Duodenal mucosa (tissue), 2 donors: ENCODE results near the gene RIC3.
A peak's percentile ranks its signal among the peaks of the same experiment; 100 is the strongest.

Source experiments
- H3K27ac ChIP-seq: one replicate; pipeline ENCODE4 v1.7.0; 2013; ENCODE audit warnings: low read depth, low read length
- H3K27me3 ChIP-seq, 2 donors: one replicate each; pipeline ENCODE4 v1.7.0; 2013; ENCODE audit warnings: low read length in 2 of 2, control low read depth in 1 of 2; ENCODE audit not compliant: insufficient read depth in 2 of 2, control insufficient read depth in 1 of 2
- H3K36me3 ChIP-seq, 2 donors: one replicate each; pipeline ENCODE4 v1.7.0; 2013; ENCODE audit warnings: low read length in 2 of 2, control low read depth in 1 of 2; ENCODE audit not compliant: insufficient read depth in 2 of 2, control insufficient read depth in 1 of 2
- H3K4me1 ChIP-seq, 2 donors: one replicate each; pipeline ENCODE4 v1.7.0; 2013; ENCODE audit warnings: low read length in 2 of 2, control low read depth in 1 of 2; ENCODE audit not compliant: insufficient read depth in 2 of 2, control insufficient read depth in 1 of 2
- H3K4me3 ChIP-seq, 2 donors: one replicate each; pipeline ENCODE4 v1.7.0; 2013; ENCODE audit warnings: low read length in 2 of 2, low read depth in 1 of 2
- H3K9ac ChIP-seq, 2 donors: one replicate each; pipeline ENCODE4 v1.7.0; 2013; ENCODE audit warnings: low read length in 2 of 2, low read depth in 1 of 2
- H3K9me3 ChIP-seq, 2 donors: one replicate each; pipeline ENCODE4 v1.7.0; 2013; ENCODE audit warnings: low read length in 2 of 2, control low read depth in 1 of 2; ENCODE audit not compliant: control insufficient read depth in 1 of 2

RIC3 gene

DNA sequence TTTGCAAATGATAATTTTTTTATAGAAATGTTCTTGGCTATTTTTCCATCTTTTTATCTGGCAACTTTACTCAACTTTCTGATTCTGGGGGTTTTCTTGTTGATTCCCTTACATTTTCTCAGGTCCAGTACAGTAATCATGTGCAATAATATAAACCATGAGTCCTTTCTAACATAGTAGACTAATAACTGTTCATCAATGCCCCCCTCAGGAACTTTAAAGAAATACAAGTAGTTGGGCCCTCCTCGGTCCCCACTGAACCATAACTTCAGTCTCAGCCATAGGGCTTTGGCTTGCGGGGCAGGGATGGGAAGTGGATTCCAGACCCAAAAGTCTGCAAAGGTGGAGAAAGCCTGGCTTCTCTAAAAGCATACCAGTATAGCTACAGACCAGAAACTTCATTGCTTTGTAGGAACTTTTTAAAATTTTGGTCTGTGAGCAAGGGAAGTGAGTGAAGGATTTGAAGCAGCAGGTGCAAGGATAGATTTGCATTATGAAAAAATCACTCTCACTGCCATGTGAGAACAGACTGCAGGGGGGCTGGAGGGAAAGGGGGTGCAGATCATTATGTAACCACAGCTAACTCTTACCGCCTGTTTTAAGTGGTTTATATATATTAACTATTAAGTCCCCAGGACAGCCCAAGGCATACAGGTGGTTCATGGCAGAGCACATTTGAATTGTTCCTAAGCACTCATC, 98.3 kb downstream of the RIC3 start:
- H3K9me3 ChIP-seq = no peaks in the 10 kb centered on the region
- no peak overlapping the region for H3K9ac ChIP-seq
- H3K36me3 ChIP-seq = no peaks in the 10 kb centered on the region
- no peak overlapping the region for H3K4me3 ChIP-seq
- no peak overlapping the region for H3K27ac ChIP-seq
- H3K4me1 ChIP-seq = peaks cover 11 to 18% of the 10 kb centered on the region in 2 donors
- H3K27me3 ChIP-seq = peaks cover 0 to 3% of the 10 kb centered on the region in 2 donors

DNA sequence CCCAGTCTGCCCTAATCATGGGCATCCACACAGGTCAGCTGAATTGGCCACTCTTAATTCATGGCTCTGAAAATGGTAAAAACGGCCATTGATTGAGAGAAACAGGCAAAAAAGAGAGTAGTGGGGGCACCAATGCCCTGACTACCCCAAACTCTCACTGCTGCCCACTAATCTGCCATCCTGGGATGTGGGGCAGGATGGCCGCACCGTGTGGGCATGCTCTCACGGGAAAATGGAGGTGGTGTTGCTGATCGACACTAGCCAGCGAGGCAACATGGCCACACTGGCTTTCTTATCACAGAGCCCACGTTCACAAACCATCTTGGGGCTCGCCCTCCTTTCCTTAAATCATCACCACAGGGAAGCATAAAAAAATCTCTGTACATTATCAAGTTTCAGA, 99.1 kb downstream of the RIC3 start:
- no peak overlapping the region for H3K9ac ChIP-seq
- no peaks in the 10 kb centered on the region for H3K36me3 ChIP-seq
- H3K9me3 ChIP-seq = no peaks in the 10 kb centered on the region
- no peak overlapping the region for H3K27ac ChIP-seq
- no peak overlapping the region for H3K4me3 ChIP-seq
- peaks cover 11 to 18% of the 10 kb centered on the region in 2 donors for H3K4me1 ChIP-seq
- peaks cover 0 to 3% of the 10 kb centered on the region in 2 donors for H3K27me3 ChIP-seq

DNA sequence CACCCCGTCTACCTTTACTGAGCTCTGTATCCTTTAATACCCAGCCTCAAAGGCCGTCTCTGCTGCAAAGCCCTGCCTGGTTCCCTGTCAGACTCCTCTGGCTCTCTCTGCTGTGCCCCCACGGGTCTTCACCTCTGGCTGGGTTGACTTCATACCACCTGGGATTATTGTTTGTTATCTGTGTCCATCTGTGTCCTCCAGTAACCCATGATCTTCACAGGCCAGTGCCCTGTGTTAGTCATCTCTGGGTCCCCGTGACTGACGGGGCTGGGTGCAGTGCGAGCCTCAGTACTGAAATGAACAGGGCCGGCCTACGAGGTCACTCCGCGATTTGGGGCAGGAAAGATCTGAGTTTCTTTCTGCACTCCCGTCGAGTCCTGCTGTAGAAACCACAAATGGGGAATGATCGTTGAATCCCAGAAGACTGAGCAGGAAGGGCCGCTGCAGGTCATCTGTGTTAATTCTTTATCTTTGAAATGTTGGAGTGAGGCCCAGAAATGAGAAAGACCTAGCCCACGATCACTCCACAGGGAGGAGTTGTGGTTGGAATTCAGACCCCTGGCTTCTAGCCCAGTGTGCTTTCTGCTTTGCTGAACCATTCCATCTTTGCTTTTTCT, 100.1 kb downstream of the RIC3 start:
- peaks cover 0 to 3% of the 10 kb centered on the region in 2 donors for H3K27me3 ChIP-seq
- H3K9ac ChIP-seq = no peak overlapping the region
- no peak overlapping the region for H3K27ac ChIP-seq
- H3K4me1 ChIP-seq = peaks cover 11 to 18% of the 10 kb centered on the region in 2 donors
- H3K9me3 ChIP-seq = no peaks in the 10 kb centered on the region
- peak overlapping the region in 1 of 2 donors; percentile 30 for H3K4me3 ChIP-seq
- H3K36me3 ChIP-seq = no peaks in the 10 kb centered on the region

DNA sequence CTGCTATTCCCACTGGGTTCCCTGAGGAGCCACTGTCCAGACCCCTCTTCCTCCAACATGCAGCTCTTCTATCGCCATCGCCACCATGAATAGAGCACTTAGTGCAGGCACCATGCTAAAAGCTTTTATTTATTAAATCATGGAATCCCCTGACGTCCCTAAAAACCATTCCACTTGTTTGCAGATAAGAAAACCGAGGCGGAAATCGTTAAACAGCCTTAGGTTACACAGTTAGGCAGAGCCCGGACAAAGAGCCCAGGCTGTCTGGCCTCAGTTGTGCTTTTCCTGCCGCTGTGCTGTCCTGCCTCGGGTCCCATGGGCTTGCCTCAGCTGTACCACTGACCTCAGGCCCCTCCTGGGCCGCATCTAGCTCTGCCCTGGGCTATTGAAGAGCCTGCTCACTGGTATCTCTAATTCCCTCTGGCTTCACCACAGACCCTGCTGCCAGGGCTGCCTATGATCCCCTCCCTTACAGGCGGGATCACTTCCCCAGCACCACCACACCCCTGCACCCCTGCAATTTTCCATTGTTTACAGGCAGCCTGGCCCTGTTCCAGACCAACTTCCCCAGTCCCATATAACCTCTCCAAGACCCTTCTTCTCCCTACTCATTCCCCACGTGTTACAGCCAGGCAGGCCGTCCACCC, 100.8 kb downstream of the RIC3 start:
- no peak overlapping the region for H3K27ac ChIP-seq
- no peak overlapping the region for H3K4me3 ChIP-seq

DNA sequence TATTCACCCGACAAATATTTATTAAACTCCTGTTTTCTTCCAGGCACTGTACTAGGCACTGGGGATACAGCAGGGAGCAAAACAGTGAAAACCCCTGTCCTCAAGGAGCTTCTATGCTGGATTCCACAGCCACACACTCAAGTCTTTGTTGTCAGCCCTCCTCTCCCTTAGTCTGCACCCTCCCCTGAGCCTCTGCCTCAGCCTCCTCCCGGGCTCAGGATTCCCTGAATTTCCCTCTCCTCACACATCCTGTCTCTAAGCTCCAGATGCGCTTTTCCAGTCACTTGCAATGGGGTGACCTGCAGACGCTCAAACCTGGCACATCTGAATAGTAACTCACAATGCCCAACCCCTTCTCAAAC, 101.3 kb downstream of the RIC3 start:
- Histone ChIP-seq H3K27ac (no peak overlapping the region), H3K36me3 (no peaks in the 10 kb centered on the region), H3K9me3 (no peaks in the 10 kb centered on the region), H3K9ac (no peak overlapping the region), H3K4me1 (peaks cover 16 to 18% of the 10 kb centered on the region in 2 donors), H3K4me3 (no peak overlapping the region), H3K27me3 (peaks cover 0 to 3% of the 10 kb centered on the region in 2 donors)

More for the DNA sequence above, 100.8 kb downstream of the RIC3 start:
- peaks cover 11 to 18% of the 10 kb centered on the region in 2 donors for H3K4me1 ChIP-seq
- no peaks in the 10 kb centered on the region for H3K9me3 ChIP-seq
- no peak overlapping the region for H3K9ac ChIP-seq
- H3K27me3 ChIP-seq = peaks cover 0 to 3% of the 10 kb centered on the region in 2 donors
- H3K36me3 ChIP-seq = no peaks in the 10 kb centered on the region

DNA sequence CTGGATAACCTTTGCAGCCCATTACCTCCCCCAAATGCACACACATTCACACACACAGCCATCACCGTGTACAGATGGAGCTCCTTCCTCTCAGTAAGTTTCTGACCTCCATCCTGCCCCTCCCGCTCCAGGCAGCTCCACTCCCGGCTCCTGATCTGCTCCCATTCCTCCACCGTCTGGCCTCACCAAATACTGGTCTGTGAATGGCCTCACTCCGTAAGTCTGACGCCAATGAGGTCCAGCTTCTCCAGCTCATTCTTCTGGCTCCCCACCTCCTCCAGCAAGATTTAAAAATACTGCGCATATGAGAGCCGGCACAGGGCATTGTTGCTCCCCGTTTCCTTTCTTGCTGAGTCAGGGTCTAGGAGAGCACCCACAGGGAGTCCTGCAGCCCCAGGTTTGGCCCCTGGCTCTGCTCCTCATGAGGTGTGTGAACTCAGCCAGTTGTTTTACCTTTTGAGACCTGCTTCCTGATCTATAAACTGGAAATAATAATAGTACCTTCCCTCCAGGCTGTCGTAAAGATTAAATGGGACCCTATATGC, 101.8 kb downstream of the RIC3 start:
- no peak overlapping the region for H3K27ac ChIP-seq
- H3K36me3 ChIP-seq = no peaks in the 10 kb centered on the region
- peaks cover 16 to 18% of the 10 kb centered on the region in 2 donors for H3K4me1 ChIP-seq
- H3K9me3 ChIP-seq = no peaks in the 10 kb centered on the region
- H3K27me3 ChIP-seq = peaks cover 0 to 3% of the 10 kb centered on the region in 2 donors
- no peak overlapping the region for H3K4me3 ChIP-seq
- no peak overlapping the region for H3K9ac ChIP-seq

DNA sequence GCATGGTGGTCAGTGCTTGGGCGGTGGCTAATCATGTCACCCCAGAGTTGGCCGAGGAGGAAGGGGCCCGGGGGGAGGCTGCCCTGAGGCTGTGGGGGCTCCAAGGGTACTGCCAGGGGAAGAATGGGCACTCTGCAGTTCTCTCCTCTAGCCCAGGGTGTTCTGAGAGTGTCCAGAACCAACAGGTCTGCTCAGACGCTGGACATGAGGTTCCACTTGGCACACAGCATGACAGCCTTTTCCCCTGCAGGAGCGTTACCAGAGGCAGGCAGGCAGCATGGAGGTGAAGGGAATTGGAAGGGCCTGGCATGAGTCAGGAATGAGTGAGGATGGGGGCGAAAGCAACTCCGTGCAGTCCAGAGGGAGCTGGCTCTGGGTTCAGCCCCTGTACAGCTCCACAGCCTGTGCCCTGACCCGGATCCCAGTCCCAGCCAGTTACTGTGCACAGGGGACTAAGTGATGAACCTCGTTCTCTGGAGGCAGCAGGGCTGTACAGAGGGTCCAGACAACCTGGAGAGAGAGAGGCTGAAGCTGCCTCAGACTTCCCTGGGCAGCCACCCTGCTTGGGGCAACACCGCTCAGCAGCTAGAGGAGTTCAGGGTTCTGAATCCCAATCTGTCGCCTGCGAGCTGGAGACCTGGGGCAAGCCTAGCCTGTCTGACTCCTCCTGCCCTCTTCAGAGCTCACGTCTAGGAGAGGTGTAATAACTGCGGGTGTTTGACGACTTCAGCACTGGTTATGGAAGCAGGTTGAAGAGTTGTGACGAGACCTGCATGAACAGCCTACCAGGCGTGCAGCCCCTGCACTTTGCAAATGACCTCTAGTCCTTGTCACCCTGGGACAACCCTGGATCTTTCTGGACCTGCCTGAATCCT, 102.6 kb downstream of the RIC3 start:
- Histone ChIP-seq H3K27ac (no peak overlapping the region), H3K27me3 (peaks cover 0 to 3% of the 10 kb centered on the region in 2 donors), H3K4me1 (peaks cover 16 to 18% of the 10 kb centered on the region in 2 donors), H3K4me3 (no peak overlapping the region), H3K9ac (no peak overlapping the region), H3K9me3 (no peaks in the 10 kb centered on the region), H3K36me3 (no peaks in the 10 kb centered on the region)

DNA sequence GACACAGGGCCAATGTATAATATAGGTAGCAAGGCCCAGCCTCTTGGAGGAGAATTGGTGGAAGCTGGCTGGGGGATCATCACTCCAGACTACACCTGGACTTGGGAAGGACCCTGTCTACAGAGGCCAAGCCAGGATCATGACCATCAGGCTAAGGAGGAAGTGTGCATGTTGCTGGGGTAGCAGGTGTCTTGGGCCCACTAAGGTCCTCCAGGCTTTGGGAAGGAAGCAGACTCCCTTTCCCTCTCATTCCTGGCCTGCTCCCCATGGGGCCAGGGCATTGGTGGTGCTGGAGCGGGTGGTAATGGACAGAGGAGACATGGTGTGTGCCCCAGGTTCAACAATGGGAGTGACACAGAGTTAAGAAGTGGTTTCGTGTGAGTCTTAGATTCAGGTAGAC, 103.8 kb downstream of the RIC3 start:
- Histone ChIP-seq H3K4me1 (peaks cover 16 to 18% of the 10 kb centered on the region in 2 donors), H3K4me3 (no peak overlapping the region), H3K27me3 (peaks cover 0 to 3% of the 10 kb centered on the region in 2 donors), H3K36me3 (no peaks in the 10 kb centered on the region), H3K27ac (no peak overlapping the region), H3K9ac (no peak overlapping the region), H3K9me3 (no peaks in the 10 kb centered on the region)

DNA sequence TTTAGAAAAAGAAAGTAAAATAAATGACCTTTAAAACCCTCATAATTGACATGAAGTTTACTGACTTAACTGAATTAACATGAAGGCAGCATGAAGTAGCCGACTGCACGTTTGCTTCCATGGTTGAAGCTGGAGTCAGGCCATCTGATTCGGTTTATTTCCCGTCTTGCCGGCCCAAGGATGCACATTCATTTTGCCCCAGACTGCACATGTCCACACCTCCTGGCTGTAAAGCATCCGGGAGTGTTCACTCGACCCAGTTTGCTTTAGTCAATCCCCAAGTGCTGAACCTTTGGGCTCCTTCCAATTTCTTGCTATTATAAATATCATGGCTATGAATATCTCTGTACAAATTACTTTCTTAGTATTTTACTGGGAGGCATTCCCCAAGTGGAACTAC, 105.5 kb downstream of the RIC3 start:
- Histone ChIP-seq H3K4me3 (no peak overlapping the region), H3K4me1 (peaks cover 3 to 5% of the 10 kb centered on the region in 2 donors), H3K27me3 (peaks cover 0 to 3% of the 10 kb centered on the region in 2 donors), H3K36me3 (no peaks in the 10 kb centered on the region), H3K27ac (no peak overlapping the region), H3K9me3 (no peaks in the 10 kb centered on the region), H3K9ac (no peak overlapping the region)
